SU-DHL-6 (cell line): ENCODE data around the gene MYO7B.

ENCODE experiments used
- CTCF ChIP-seq: fragments of 200-600 bp; sonication (generic); IDR thresholded peaks from one replicate; pipeline ENCODE4 v1.5.1; 2017; ENCODE audit warnings: antibody characterized with exemption, mild to moderate bottlenecking, low read length, moderate library complexity; ENCODE audit not compliant: insufficient read depth, poor library complexity, severe bottlenecking
- EZH2phosphoT487 ChIP-seq: fragments of 200-600 bp; sonication (generic), shearing (Covaris generic); conservative IDR thresholded peaks from 2 replicates; pipeline ENCODE4 v1.6.1; 2018; ENCODE audit warnings: mild to moderate bottlenecking, antibody characterized with exemption, low read length, moderate library complexity, mixed read lengths

GRCh38 chr2:127586746-127587295 is 51.3 kb downstream of the MYO7B start:
- TF ChIP-seq CTCF (no peak), EZH2phosphoT487 (no peak)
